ENCODE measurements around the gene CPM. TPM values are rescaled to one million over a fixed set of nuclear protein-coding genes. Genes with fewer than 3 reads are reported as not detected.

The CPM gene
- total RNA-seq, 1 experiment from 2014 or later = 0.89 TPM

- Mint-ChIP-seq H3K9me3 (ENCODE audit: unreplicated experiment) (no peaks in the 10 kb centered on the region), H3K27me3 (ENCODE audit: insufficient read depth, unreplicated experiment) (no peaks in the 10 kb centered on the region), H3K36me3 (ENCODE audit: insufficient read depth, unreplicated experiment) (no peaks in the 10 kb centered on the region), H3K4me3 (ENCODE audit: unreplicated experiment) (no peak overlapping the region), H3K4me1 (ENCODE audit: insufficient read depth, unreplicated experiment) (no peaks in the 10 kb centered on the region), H3K27ac (ENCODE audit: low read depth, unreplicated experiment) (no peak overlapping the region)
- POLR2A ChIA-PET = interaction anchor here (0.5 kb wide), 1 partner anchor 76 kb away, joined by 3 read pairs; no protein-coding TSS in a partner anchor
- no TSS peak for BruUV-seq (replicated peaks)
- DNase-seq (ENCODE audit: unreplicated experiment) = no peak
- CTCF ChIA-PET = interaction anchor here (0.8 to 1.3 kb wide), 2 partner anchors 35 to 201 kb away, joined by 3 read pairs; no protein-coding TSS in a partner anchor
- no peak for TF ChIP-seq CTCF (IDR thresholded peaks at IDR 0.05; ENCODE audit: unreplicated experiment)
- intact Hi-C loops (cut with micrococcal nuclease) = no loop called here
Measured at GRCh38 chr12:68951652-68952051, 18.7 kb upstream of the CPM start.

- no peaks in the 10 kb centered on the region for H3K36me3 Mint-ChIP-seq (ENCODE audit: insufficient read depth, unreplicated experiment)
- ChIA-PET CTCF (interaction anchor here (0.6 to 1.3 kb wide), 3 partner anchors 36 to 1241 kb away, joined by 3 read pairs; no protein-coding TSS in a partner anchor), POLR2A (interaction anchor here (1.1 kb wide), 1 partner anchor 102 kb away, joined by 4 read pairs; no protein-coding TSS in a partner anchor)
- no peak for TF ChIP-seq CTCF (IDR thresholded peaks at IDR 0.05; ENCODE audit: unreplicated experiment)
- intact Hi-C loops (cut with micrococcal nuclease) = no loop called here
- no TSS peak for BruUV-seq (replicated peaks)
- H3K9me3 Mint-ChIP-seq (ENCODE audit: unreplicated experiment) = no peaks in the 10 kb centered on the region
- no peak for DNase-seq (ENCODE audit: unreplicated experiment)
- H3K27me3 Mint-ChIP-seq (ENCODE audit: insufficient read depth, unreplicated experiment) = no peaks in the 10 kb centered on the region
- H3K4me3 Mint-ChIP-seq (ENCODE audit: unreplicated experiment) = no peak overlapping the region
- no peaks in the 10 kb centered on the region for H3K4me1 Mint-ChIP-seq (ENCODE audit: insufficient read depth, unreplicated experiment)
- H3K27ac Mint-ChIP-seq (ENCODE audit: low read depth, unreplicated experiment) = no peak overlapping the region
Measured at GRCh38 chr12:68950511-68950910, 17.5 kb upstream of the CPM start.

GRCh38 chr12:68945255-68945654, 12.3 kb upstream of the CPM start:
- Mint-ChIP-seq H3K27ac (ENCODE audit: low read depth, unreplicated experiment) (no peak overlapping the region), H3K27me3 (ENCODE audit: insufficient read depth, unreplicated experiment) (no peaks in the 10 kb centered on the region), H3K36me3 (ENCODE audit: insufficient read depth, unreplicated experiment) (no peaks in the 10 kb centered on the region), H3K4me1 (ENCODE audit: insufficient read depth, unreplicated experiment) (no peaks in the 10 kb centered on the region), H3K9me3 (ENCODE audit: unreplicated experiment) (no peaks in the 10 kb centered on the region), H3K4me3 (ENCODE audit: unreplicated experiment) (no peak overlapping the region)
- no peak for DNase-seq (ENCODE audit: unreplicated experiment)
- intact Hi-C loops (cut with micrococcal nuclease) = no loop called here
- CTCF ChIA-PET = interaction anchor here (1.1 kb wide), 1 partner anchor 46 kb away, joined by 3 read pairs; no protein-coding TSS in a partner anchor
- BruUV-seq (replicated peaks) = no TSS peak
- POLR2A ChIA-PET = no interaction called here
- no peak for TF ChIP-seq CTCF (IDR thresholded peaks at IDR 0.05; ENCODE audit: unreplicated experiment)

- Mint-ChIP-seq H3K36me3 (ENCODE audit: insufficient read depth, unreplicated experiment) (no peaks in the 10 kb centered on the region), H3K27me3 (ENCODE audit: insufficient read depth, unreplicated experiment) (no peaks in the 10 kb centered on the region), H3K27ac (ENCODE audit: low read depth, unreplicated experiment) (no peak overlapping the region), H3K4me1 (ENCODE audit: insufficient read depth, unreplicated experiment) (no peaks in the 10 kb centered on the region), H3K9me3 (ENCODE audit: unreplicated experiment) (no peaks in the 10 kb centered on the region), H3K4me3 (ENCODE audit: unreplicated experiment) (no peak overlapping the region)
- ChIA-PET CTCF (interaction anchor here (1.1 kb wide), 1 partner anchor 45 kb away, joined by 3 read pairs; no protein-coding TSS in a partner anchor), POLR2A (interaction anchor here (2.0 kb wide), 1 partner anchor 11 kb away, joined by 7 read pairs; the partner anchor contains the start of gene CPM)
- TF ChIP-seq CTCF (IDR thresholded peaks at IDR 0.05; ENCODE audit: unreplicated experiment) = no peak
- no TSS peak for BruUV-seq (replicated peaks)
- DNase-seq (ENCODE audit: unreplicated experiment) = no peak
- intact Hi-C loops (cut with micrococcal nuclease) = no loop called here
Measured at GRCh38 chr12:68944296-68945076, 11.5 kb upstream of the CPM start.
